Measurements from ENCODE around the gene LRIT1. TPM values are rescaled to one million over a fixed set of nuclear protein-coding genes. Genes with fewer than 3 reads are reported as not detected.

LRIT1 gene
- total RNA-seq, 6 donors from 2014 or later = not detected

- H3K27ac ChIP-seq = no peak overlapping the region
- H3K4me1 ChIP-seq = no peaks in the 10 kb centered on the region
- TF ChIP-seq POLR2AphosphoS5 (IDR thresholded peaks at IDR 0.05) = no peak
- TF ChIP-seq EP300 (IDR thresholded peaks at IDR 0.05) = no peak
- no peak for TF ChIP-seq CTCF (IDR thresholded peaks at IDR 0.05)
- no peak for TF ChIP-seq POLR2A (IDR thresholded peaks at IDR 0.05)
- DNase-seq (no peak), ATAC-seq (ENCODE audit: low FRiP score in 2 of 2) (no peak)
- WGBS, 2 donors = 82 to 86% methylated on average over 4 to 7 of the region's 8 CpGs
- H3K9me3 ChIP-seq = no peaks in the 10 kb centered on the region
- H3K4me3 ChIP-seq = no peak overlapping the region
- no peaks in the 10 kb centered on the region for H3K27me3 ChIP-seq
- no peaks in the 10 kb centered on the region for H3K36me3 ChIP-seq
Observed at GRCh38 chr10:84221916-84222315, 19.4 kb downstream of the LRIT1 start.

GRCh38 chr10:84217746-84218145 is 23.6 kb downstream of the LRIT1 start:
- ATAC-seq (ENCODE audit: low FRiP score in 2 of 2) (no peak), DNase-seq (no peak)
- Histone ChIP-seq H3K27ac (no peak overlapping the region), H3K27me3 (no peaks in the 10 kb centered on the region), H3K4me1 (no peaks in the 10 kb centered on the region), H3K36me3 (no peaks in the 10 kb centered on the region), H3K9me3 (no peaks in the 10 kb centered on the region), H3K4me3 (no peak overlapping the region)
- 87 to 90% methylated on average over 4 of the region's 4 CpGs for WGBS, 2 donors
- no peak for TF ChIP-seq POLR2AphosphoS5 (IDR thresholded peaks at IDR 0.05)
- no peak for TF ChIP-seq CTCF (IDR thresholded peaks at IDR 0.05)
- TF ChIP-seq EP300 (IDR thresholded peaks at IDR 0.05) = no peak
- TF ChIP-seq POLR2A (IDR thresholded peaks at IDR 0.05) = no peak

- ATAC-seq (ENCODE audit: low FRiP score in 2 of 2) (no peak), DNase-seq (no peak)
- Histone ChIP-seq H3K36me3 (no peaks in the 10 kb centered on the region), H3K4me3 (no peak overlapping the region), H3K4me1 (no peaks in the 10 kb centered on the region), H3K9me3 (no peaks in the 10 kb centered on the region), H3K27ac (no peak overlapping the region), H3K27me3 (no peaks in the 10 kb centered on the region)
- WGBS, 2 donors = 87 to 95% methylated on average over 6 to 9 of the region's 9 CpGs
- no peak for TF ChIP-seq EP300 (IDR thresholded peaks at IDR 0.05)
- TF ChIP-seq POLR2A (IDR thresholded peaks at IDR 0.05) = no peak
- no peak for TF ChIP-seq POLR2AphosphoS5 (IDR thresholded peaks at IDR 0.05)
- TF ChIP-seq CTCF (IDR thresholded peaks at IDR 0.05) = no peak
Observed at GRCh38 chr10:84216834-84217233, 24.5 kb downstream of the LRIT1 start.

GRCh38 chr10:84214612-84215235 is 26.6 kb downstream of the LRIT1 start:
- DNase-seq (no peak), ATAC-seq (ENCODE audit: low FRiP score in 2 of 2) (no peak)
- Histone ChIP-seq H3K27me3 (no peaks in the 10 kb centered on the region), H3K4me3 (no peak overlapping the region), H3K27ac (no peak overlapping the region), H3K36me3 (no peaks in the 10 kb centered on the region), H3K9me3 (no peaks in the 10 kb centered on the region), H3K4me1 (no peaks in the 10 kb centered on the region)
- TF ChIP-seq CTCF (IDR thresholded peaks at IDR 0.05) (peak in 2 of 6 experiments; percentile 18 to 34), POLR2AphosphoS5 (IDR thresholded peaks at IDR 0.05) (no peak), POLR2A (IDR thresholded peaks at IDR 0.05) (no peak), EP300 (IDR thresholded peaks at IDR 0.05) (no peak)
- 47 to 64% methylated on average over 12 of the region's 12 CpGs for WGBS, 2 donors

GRCh38 chr10:84214046-84214572 is 27.2 kb downstream of the LRIT1 start:
- H3K36me3 ChIP-seq = no peaks in the 10 kb centered on the region
- DNase-seq = peak in 1 of 2 donors; percentile 77
- 59 to 75% methylated on average over 12 to 25 of the region's 25 CpGs for WGBS, 2 donors
- ATAC-seq (ENCODE audit: low FRiP score in 2 of 2) = no peak
- no peak overlapping the region for H3K27ac ChIP-seq
- TF ChIP-seq EP300 (IDR thresholded peaks at IDR 0.05) = no peak
- no peak for TF ChIP-seq POLR2AphosphoS5 (IDR thresholded peaks at IDR 0.05)
- TF ChIP-seq POLR2A (IDR thresholded peaks at IDR 0.05) = no peak
- TF ChIP-seq CTCF (IDR thresholded peaks at IDR 0.05) = no peak
- H3K4me1 ChIP-seq = no peaks in the 10 kb centered on the region
- no peaks in the 10 kb centered on the region for H3K9me3 ChIP-seq
- no peak overlapping the region for H3K4me3 ChIP-seq
- no peaks in the 10 kb centered on the region for H3K27me3 ChIP-seq
